ENCODE measurements around the gene TBC1D32.

- TF ChIP-seq CTCF (IDR thresholded peaks at IDR 0.05; ENCODE audit: low read length) = no peak
- no peak for TF ChIP-seq EZH2 (IDR thresholded peaks at IDR 0.05; ENCODE audit: borderline replicate concordance, low read length)
Observed at GRCh38 chr6:121042766-121043165, 291.5 kb downstream of the TBC1D32 start.

Measured in OCI-LY1 (cell line).